Non-pigmented ciliary epithelial cell (primary cell): ENCODE results near the gene TMED8.

ENCODE experiments used
- DNase-seq: peaks from one replicate; pipeline ENCODE4 v3.0.0-alpha.2; 2010; ENCODE audit warnings: low read depth

Gene TMED8

GRCh38 chr14:77290705-77291104 is 86.2 kb downstream of the TMED8 start:
- peak; percentile 35 for DNase-seq

GRCh38 chr14:77286576-77286975 is 90.3 kb downstream of the TMED8 start:
- no peak for DNase-seq
